Panc1 (cell line): ENCODE results near the gene SLX9. TPM values are rescaled to one million over a fixed set of nuclear protein-coding genes. Genes with fewer than 3 reads are reported as not detected.
"Not testable (repeated sequence)": the region's sequence is repeated elsewhere in the genome, so short reads cannot be mapped to it uniquely, and the experiment has no call there.

Experiments
- ATAC-seq: fragments of 200-7000 bp; cut with Tn5 transposase; 2 replicates; pipeline ENCODE4 v1.9.1; 2020; ENCODE audit warnings: mild to moderate bottlenecking, moderate library complexity
- BruUV-seq: library from RNA; stranded (reverse); fragments of 400-500 nt; replicated peaks from 2 replicates; lab custom pipeline; 2021; lab: Mats Ljungman, UMichigan
- CTCF ChIA-PET: fragments of 300-600 bp; sonication (Branson Sonifier 250); formaldehyde crosslinking; loops from one replicate; lab custom pipeline; 2022; ENCODE audit warnings: antibody characterized with exemption; lab: Charles Lee
- POLR2A ChIA-PET: fragments of 300-600 bp; sonication (Branson Sonifier 250); formaldehyde crosslinking; loops from one replicate; lab custom pipeline; 2022; ENCODE audit warnings: antibody characterized with exemption; lab: Charles Lee
- DNase-seq: peaks from one replicate; pipeline ENCODE4 v3.0.0-alpha.2; 2010; ENCODE audit warnings: low read depth, low spot score
- H3K27ac ChIP-seq: 2 replicates; pipeline ENCODE4 v1.5.1; 2011; ENCODE audit warnings: mild to moderate bottlenecking, low read length, inconsistent platforms
- H3K27me3 ChIP-seq: fragments of 200-500 bp; sonication (Bioruptor generic); 2 replicates; pipeline ENCODE4 v1.6.0; 2014; ENCODE audit warnings: low read length, inconsistent platforms; ENCODE audit not compliant: control insufficient read depth, insufficient read depth
- H3K36me3 ChIP-seq: fragments of 200-500 bp; sonication (Bioruptor generic); 2 replicates; pipeline ENCODE4 v1.5.1; 2014; ENCODE audit warnings: inconsistent platforms, mild to moderate bottlenecking, low read length, moderate library complexity; ENCODE audit not compliant: control insufficient read depth, insufficient read depth
- H3K4me1 ChIP-seq: 2 replicates; pipeline ENCODE4 v1.5.1; 2011; ENCODE audit warnings: inconsistent platforms, mild to moderate bottlenecking, low read length, moderate library complexity; ENCODE audit not compliant: control insufficient read depth, insufficient read depth
- H3K4me3 ChIP-seq, 2 experiments: 2 replicates each; pipeline ENCODE4 v1.5.1; 2011 to 2012; ENCODE audit warnings: low read depth in 2 of 2, low read length in 2 of 2, mild to moderate bottlenecking in 2 of 2, inconsistent platforms in 1 of 2, moderate library complexity in 1 of 2
- H3K9me3 ChIP-seq: fragments of 200-500 bp; sonication (Bioruptor generic); 2 replicates; pipeline ENCODE4 v1.5.1; 2014; ENCODE audit warnings: low read depth, mild to moderate bottlenecking, inconsistent platforms, low read length, moderate library complexity; ENCODE audit not compliant: control insufficient read depth, insufficient read depth
- POLR2AphosphoS5 ChIP-seq: IDR thresholded peaks from 2 replicates; pipeline ENCODE4 v1.6.1; 2012; ENCODE audit warnings: mild to moderate bottlenecking, low read depth, low read length, moderate library complexity
- SIN3A ChIP-seq: IDR thresholded peaks from 2 replicates; pipeline ENCODE4 v1.6.1; 2012; ENCODE audit warnings: low read depth, mild to moderate bottlenecking, low read length, moderate library complexity, borderline replicate concordance; ENCODE audit not compliant: insufficient read depth
- TCF7L2 ChIP-seq: IDR thresholded peaks from 2 replicates; pipeline ENCODE4 v1.6.1; 2011; ENCODE audit warnings: mild to moderate bottlenecking, low read depth, low read length, inconsistent platforms
- in situ Hi-C: cut with HindIII; loops from 2 replicates; pipeline ENCODE4 v1.10.0; 2016; ENCODE audit warnings: low sequenced_read_pairs, low pct_unique_long_range_greater_than_20kb
- intact Hi-C: fragments of 100-400 bp; cut with micrococcal nuclease; formaldehyde crosslinking; loops from one replicate; pipeline ENCODE4 v1.10.0; 2022; ENCODE audit not compliant: unreplicated experiment
- total RNA-seq: library from RNA; stranded (reverse); gene quantifications from one replicate; pipeline ENCODE4 v1.2.1, GENCODE V29; 2021; ENCODE audit not compliant: unreplicated experiment
- TF ChIP-seq, protein P1 (sequence below): fragments of 450-650 bp; IDR thresholded peaks from 2 replicates; pipeline ENCODE4 v1.5.1; 2017; ENCODE audit warnings: mild to moderate bottlenecking
- TF ChIP-seq, protein P2 (sequence below), 2 experiments: IDR thresholded peaks; 2 replicates each; pipeline ENCODE4 v1.6.1; 2011 to 2012; ENCODE audit warnings: low read depth in 2 of 2, control low read depth in 1 of 2, low read length in 1 of 2, mild to moderate bottlenecking in 1 of 2, moderate library complexity in 1 of 2; ENCODE audit not compliant: insufficient read depth in 1 of 2

The SLX9 gene
- total RNA-seq, 1 experiment from 2014 or later, result 50.9 TPM

DNA sequence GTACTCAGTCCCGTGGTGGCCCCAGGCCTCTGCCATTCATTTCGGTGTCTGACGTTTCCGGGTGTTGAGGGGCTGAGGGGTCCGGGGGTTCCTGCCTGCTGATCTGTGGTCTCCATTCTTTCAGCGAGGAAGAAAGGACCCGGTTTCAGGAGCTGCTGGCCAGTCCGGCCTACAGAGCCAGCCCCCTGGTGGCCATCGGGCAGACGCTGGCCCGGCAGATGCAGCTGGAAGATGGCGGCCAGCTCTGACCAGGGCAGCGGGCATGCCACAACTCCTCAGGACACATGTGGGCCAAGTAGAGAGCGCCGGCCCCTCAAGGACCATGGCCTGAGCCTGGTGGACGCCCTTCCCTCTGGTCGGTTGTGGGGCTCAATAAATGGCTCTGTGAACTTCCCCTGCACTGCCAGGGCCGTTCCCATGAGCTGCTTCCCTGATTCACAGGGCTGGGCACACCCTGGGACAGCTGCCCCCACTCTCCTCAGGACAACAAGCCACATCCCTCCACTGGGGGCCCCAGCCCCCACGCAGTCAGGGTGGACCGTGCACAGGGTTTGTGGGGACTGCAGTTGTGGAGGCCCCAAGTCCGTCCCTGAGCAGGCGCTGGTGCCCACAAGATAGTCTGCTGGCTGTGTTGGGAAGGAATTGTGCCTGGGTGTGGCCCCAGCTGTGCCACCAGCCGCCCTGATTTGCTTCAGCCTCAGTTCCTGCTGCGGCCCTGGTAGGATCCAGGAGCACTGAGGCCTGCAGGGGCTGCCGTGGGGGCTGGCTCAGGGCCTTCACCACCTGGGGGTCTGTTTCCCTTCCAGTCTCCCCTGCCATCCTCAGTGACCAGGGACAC is 36.9 kb downstream of the SLX9 start:
- H3K4me1 ChIP-seq, in situ Hi-C loops, H3K27me3 ChIP-seq, BruUV-seq, H3K36me3 ChIP-seq, H3K27ac ChIP-seq, POLR2A ChIA-PET, intact Hi-C loops, ATAC-seq, H3K9me3 ChIP-seq, DNase-seq, H3K4me3 ChIP-seq: not testable (repeated sequence)
- CTCF ChIA-PET, result interaction anchor here (0.7 kb wide), 1 partner anchor 160 kb away, joined by 3 read pairs; no protein-coding TSS in a partner anchor
- TF ChIP-seq, protein P1, sequence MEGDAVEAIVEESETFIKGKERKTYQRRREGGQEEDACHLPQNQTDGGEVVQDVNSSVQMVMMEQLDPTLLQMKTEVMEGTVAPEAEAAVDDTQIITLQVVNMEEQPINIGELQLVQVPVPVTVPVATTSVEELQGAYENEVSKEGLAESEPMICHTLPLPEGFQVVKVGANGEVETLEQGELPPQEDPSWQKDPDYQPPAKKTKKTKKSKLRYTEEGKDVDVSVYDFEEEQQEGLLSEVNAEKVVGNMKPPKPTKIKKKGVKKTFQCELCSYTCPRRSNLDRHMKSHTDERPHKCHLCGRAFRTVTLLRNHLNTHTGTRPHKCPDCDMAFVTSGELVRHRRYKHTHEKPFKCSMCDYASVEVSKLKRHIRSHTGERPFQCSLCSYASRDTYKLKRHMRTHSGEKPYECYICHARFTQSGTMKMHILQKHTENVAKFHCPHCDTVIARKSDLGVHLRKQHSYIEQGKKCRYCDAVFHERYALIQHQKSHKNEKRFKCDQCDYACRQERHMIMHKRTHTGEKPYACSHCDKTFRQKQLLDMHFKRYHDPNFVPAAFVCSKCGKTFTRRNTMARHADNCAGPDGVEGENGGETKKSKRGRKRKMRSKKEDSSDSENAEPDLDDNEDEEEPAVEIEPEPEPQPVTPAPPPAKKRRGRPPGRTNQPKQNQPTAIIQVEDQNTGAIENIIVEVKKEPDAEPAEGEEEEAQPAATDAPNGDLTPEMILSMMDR, result peak; percentile 62; the same call in 1 of the 2 replicates

DNA sequence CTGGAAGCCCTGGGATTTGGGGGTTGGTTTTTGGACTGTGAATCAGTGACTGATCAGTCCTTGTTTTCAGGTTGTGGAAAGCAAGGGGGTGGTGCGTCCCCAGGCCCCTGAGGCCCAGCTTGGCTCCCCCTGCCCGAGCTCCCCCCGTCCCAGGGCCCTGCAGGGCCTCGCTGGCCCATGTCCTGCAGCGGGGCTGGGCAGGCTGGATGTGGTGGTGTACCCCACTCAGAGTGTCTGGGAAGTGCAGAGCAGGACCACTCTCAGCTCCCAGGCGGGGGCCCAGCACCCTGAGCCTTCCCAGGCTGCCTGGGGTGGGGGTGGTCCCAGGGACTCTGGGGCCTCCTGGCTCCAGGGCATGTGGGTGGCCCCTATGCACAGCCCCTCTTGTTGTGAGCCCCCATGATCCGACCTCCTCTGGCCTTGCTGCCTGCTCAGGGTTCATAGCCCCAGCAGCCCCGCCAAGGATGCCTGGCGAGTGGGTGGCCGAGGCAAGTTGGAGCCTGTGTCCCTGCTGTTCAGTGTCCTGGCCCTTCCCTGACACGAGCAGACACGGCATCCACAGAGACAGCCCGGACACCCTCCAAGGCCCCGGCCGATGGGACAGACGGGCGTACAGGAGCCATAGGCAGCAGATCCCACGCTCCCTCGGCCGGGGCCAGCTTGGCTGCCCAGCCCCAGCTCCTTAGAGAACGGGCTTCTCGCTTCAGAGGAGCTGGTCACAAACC is 37.9 kb downstream of the SLX9 start:
- POLR2A ChIA-PET, result no interaction called here
- TF ChIP-seq SIN3A (no peak), TCF7L2 (no peak), POLR2AphosphoS5 (no peak)
- TF ChIP-seq, protein P1, result no peak
- TF ChIP-seq, protein P2, sequence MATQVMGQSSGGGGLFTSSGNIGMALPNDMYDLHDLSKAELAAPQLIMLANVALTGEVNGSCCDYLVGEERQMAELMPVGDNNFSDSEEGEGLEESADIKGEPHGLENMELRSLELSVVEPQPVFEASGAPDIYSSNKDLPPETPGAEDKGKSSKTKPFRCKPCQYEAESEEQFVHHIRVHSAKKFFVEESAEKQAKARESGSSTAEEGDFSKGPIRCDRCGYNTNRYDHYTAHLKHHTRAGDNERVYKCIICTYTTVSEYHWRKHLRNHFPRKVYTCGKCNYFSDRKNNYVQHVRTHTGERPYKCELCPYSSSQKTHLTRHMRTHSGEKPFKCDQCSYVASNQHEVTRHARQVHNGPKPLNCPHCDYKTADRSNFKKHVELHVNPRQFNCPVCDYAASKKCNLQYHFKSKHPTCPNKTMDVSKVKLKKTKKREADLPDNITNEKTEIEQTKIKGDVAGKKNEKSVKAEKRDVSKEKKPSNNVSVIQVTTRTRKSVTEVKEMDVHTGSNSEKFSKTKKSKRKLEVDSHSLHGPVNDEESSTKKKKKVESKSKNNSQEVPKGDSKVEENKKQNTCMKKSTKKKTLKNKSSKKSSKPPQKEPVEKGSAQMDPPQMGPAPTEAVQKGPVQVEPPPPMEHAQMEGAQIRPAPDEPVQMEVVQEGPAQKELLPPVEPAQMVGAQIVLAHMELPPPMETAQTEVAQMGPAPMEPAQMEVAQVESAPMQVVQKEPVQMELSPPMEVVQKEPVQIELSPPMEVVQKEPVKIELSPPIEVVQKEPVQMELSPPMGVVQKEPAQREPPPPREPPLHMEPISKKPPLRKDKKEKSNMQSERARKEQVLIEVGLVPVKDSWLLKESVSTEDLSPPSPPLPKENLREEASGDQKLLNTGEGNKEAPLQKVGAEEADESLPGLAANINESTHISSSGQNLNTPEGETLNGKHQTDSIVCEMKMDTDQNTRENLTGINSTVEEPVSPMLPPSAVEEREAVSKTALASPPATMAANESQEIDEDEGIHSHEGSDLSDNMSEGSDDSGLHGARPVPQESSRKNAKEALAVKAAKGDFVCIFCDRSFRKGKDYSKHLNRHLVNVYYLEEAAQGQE (IDR thresholded peaks at IDR 0.05; ENCODE audit: insufficient read depth in 1 of 2, low read depth in 2 of 2, low read length in 1 of 2), result no peak
- no TSS peak for BruUV-seq
- intact Hi-C loops, result no loop called here
- Histone ChIP-seq H3K4me1 (no peaks in the 10 kb centered on the region), H3K9me3 (no peaks in the 10 kb centered on the region), H3K27ac (no peak overlapping the region), H3K27me3 (no peaks in the 10 kb centered on the region), H3K36me3 (no peaks in the 10 kb centered on the region), H3K4me3 (no peak overlapping the region)
- no peak for DNase-seq
- CTCF ChIA-PET, result interaction anchor here (0.7 kb wide), 1 partner anchor 159 kb away, joined by 3 read pairs; no protein-coding TSS in a partner anchor
- in situ Hi-C loops, result no loop called here
- no peak for ATAC-seq
